Peyer's patch (tissue), 4 donors: ENCODE data around the gene FIZ1.

Experiments
- POLR2A ChIP-seq, 2 donors: fragments of 450-650 bp; IDR thresholded peaks; one replicate each; pipeline ENCODE4 v1.5.1; 2017; ENCODE audit warnings: antibody characterized with exemption in 2 of 2, mild to moderate bottlenecking in 2 of 2, moderate library complexity in 2 of 2
- TF ChIP-seq, protein P1 (sequence below), 6 experiments: fragments of 450-650 bp in 4 of 6; fragments of 200-600 bp in 2 of 6; sonication (generic) in 1 of 6; IDR thresholded peaks; one replicate each; pipeline ENCODE4 v1.5.1; 2017 to 2019; ENCODE audit warnings: antibody characterized with exemption in 6 of 6, mild to moderate bottlenecking in 3 of 6, moderate library complexity in 1 of 6

GRCh38 chr19:55546822-55547614 lies 52.3 kb downstream of the FIZ1 start:
- TF ChIP-seq, protein P1, sequence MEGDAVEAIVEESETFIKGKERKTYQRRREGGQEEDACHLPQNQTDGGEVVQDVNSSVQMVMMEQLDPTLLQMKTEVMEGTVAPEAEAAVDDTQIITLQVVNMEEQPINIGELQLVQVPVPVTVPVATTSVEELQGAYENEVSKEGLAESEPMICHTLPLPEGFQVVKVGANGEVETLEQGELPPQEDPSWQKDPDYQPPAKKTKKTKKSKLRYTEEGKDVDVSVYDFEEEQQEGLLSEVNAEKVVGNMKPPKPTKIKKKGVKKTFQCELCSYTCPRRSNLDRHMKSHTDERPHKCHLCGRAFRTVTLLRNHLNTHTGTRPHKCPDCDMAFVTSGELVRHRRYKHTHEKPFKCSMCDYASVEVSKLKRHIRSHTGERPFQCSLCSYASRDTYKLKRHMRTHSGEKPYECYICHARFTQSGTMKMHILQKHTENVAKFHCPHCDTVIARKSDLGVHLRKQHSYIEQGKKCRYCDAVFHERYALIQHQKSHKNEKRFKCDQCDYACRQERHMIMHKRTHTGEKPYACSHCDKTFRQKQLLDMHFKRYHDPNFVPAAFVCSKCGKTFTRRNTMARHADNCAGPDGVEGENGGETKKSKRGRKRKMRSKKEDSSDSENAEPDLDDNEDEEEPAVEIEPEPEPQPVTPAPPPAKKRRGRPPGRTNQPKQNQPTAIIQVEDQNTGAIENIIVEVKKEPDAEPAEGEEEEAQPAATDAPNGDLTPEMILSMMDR (IDR thresholded peaks at IDR 0.05), result no peak
- no peak for TF ChIP-seq POLR2A (IDR thresholded peaks at IDR 0.05)
